GM23338 (cell line): ENCODE measurements around the gene TUBAL3. TPM values are rescaled to one million over a fixed set of nuclear protein-coding genes. Genes with fewer than 3 reads are reported as not detected.

Experiments used
- ATAC-seq: fragments of 200-7000 bp; cut with Tn5 transposase; 3 replicates; pipeline ENCODE4 v1.9.1; 2020
- DNase-seq: peaks from one replicate; pipeline ENCODE4 v3.0.0-alpha.2; 2015; ENCODE audit warnings: low spot score
- H2AFZ ChIP-seq: fragments of 200-600 bp; sonication (generic); 2 replicates; pipeline ENCODE4 v1.8.0; 2016; ENCODE audit warnings: antibody characterized with exemption, mild to moderate bottlenecking, moderate library complexity
- H3F3A ChIP-seq: fragments of 200-600 bp; sonication (generic); replicated peaks from 2 replicates; pipeline ENCODE4 v1.8.0; 2017; ENCODE audit warnings: antibody characterized with exemption, mixed run types, low read depth
- H3K27ac ChIP-seq: fragments of 200-600 bp; sonication (generic); 2 replicates; pipeline ENCODE4 v1.6.1; 2016; ENCODE audit warnings: low read depth
- H3K27me3 ChIP-seq: fragments of 200-600 bp; sonication (generic); 2 replicates; pipeline ENCODE4 v1.8.0; 2016; ENCODE audit warnings: mild to moderate bottlenecking, mixed run types, moderate library complexity; ENCODE audit not compliant: insufficient read depth
- H3K36me3 ChIP-seq: fragments of 200-600 bp; sonication (generic); 2 replicates; pipeline ENCODE4 v1.8.0; 2016; ENCODE audit warnings: mild to moderate bottlenecking; ENCODE audit not compliant: insufficient read depth
- H3K4me1 ChIP-seq: fragments of 200-600 bp; sonication (generic); 2 replicates; pipeline ENCODE4 v1.8.0; 2016; ENCODE audit warnings: mild to moderate bottlenecking, moderate library complexity; ENCODE audit not compliant: insufficient read depth
- H3K4me2 ChIP-seq: fragments of 200-600 bp; sonication (generic); 2 replicates; pipeline ENCODE4 v1.7.1; 2017; ENCODE audit warnings: mixed run types
- H3K4me3 ChIP-seq: fragments of 200-600 bp; sonication (generic); 2 replicates; pipeline ENCODE4 v1.6.1; 2016; ENCODE audit warnings: mixed run types
- H3K79me2 ChIP-seq: fragments of 200-600 bp; sonication (generic); replicated peaks from 2 replicates; pipeline ENCODE4 v1.8.0; 2017; ENCODE audit warnings: mild to moderate bottlenecking; ENCODE audit not compliant: insufficient read depth
- H3K9me2 ChIP-seq: fragments of 200-600 bp; sonication (generic); 2 replicates; pipeline ENCODE4 v1.8.0; 2017; ENCODE audit not compliant: insufficient read depth
- H4K20me1 ChIP-seq: fragments of 200-600 bp; sonication (generic); replicated peaks from 2 replicates; pipeline ENCODE4 v1.8.0; 2017; ENCODE audit warnings: mild to moderate bottlenecking; ENCODE audit not compliant: insufficient read depth
- H3K27ac Mint-ChIP-seq: 2 replicates; pipeline ENCODE4 v1.8.0; 2020; ENCODE audit warnings: inconsistent platforms, mild to moderate bottlenecking, moderate library complexity, mixed read lengths
- H3K27me3 Mint-ChIP-seq: 3 replicates; pipeline ENCODE4 v1.8.0; 2022; ENCODE audit warnings: low read depth, mild to moderate bottlenecking, moderate library complexity, mixed read lengths, inconsistent platforms; ENCODE audit not compliant: insufficient read depth, poor library complexity
- H3K36me3 Mint-ChIP-seq: 3 replicates; pipeline ENCODE4 v1.8.0; 2021; ENCODE audit warnings: low read depth, mild to moderate bottlenecking, inconsistent platforms, moderate library complexity, mixed read lengths
- H3K4me1 Mint-ChIP-seq: 3 replicates; pipeline ENCODE4 v1.8.0; 2020; ENCODE audit warnings: mild to moderate bottlenecking, inconsistent platforms, mixed read lengths
- H3K4me3 Mint-ChIP-seq: 3 replicates; pipeline ENCODE4 v1.8.0; 2021; ENCODE audit warnings: moderate library complexity, mild to moderate bottlenecking, inconsistent platforms, mixed read lengths
- H3K9me3 Mint-ChIP-seq: 3 replicates; pipeline ENCODE4 v1.8.0; 2020; ENCODE audit warnings: moderate library complexity, mild to moderate bottlenecking, inconsistent platforms, mixed read lengths
- CREB1 ChIP-seq: fragments of 250-450 bp; sonication (Bioruptor Pico); IDR thresholded peaks from 2 replicates; pipeline ENCODE4 v1.5.0; 2020; ENCODE audit warnings: low read depth, mild to moderate bottlenecking, moderate library complexity
- ETS1 ChIP-seq: IDR thresholded peaks from 2 replicates; pipeline ENCODE4 v1.6.1; 2016; ENCODE audit warnings: antibody characterized with exemption
- JUNB ChIP-seq: IDR thresholded peaks from one replicate; pipeline ENCODE4 v1.6.1; 2016; ENCODE audit warnings: antibody characterized with exemption; ENCODE audit not compliant: unreplicated experiment
- REST ChIP-seq: IDR thresholded peaks from one replicate; pipeline ENCODE4 v1.6.1; 2018; ENCODE audit warnings: antibody characterized with exemption; ENCODE audit not compliant: unreplicated experiment
- ZNF114 ChIP-seq: fragments of 250-450 bp; sonication (Bioruptor Pico); IDR thresholded peaks from 2 replicates; pipeline ENCODE4 v1.5.0; 2020; ENCODE audit warnings: mild to moderate bottlenecking, moderate library complexity
- polyA plus RNA-seq: library from polyadenylated mRNA; unstranded; fragments of >200 nt; fragmentation: Nextera tagmentation; extraction: Ambion mirVana; gene quantifications from 2 replicates; pipeline ENCODE4 v1.2.1, GENCODE V29; 2016
- total RNA-seq: library from RNA; depleted of rRNA; stranded (reverse); fragments of >200 nt; shearing (Covaris generic); gene quantifications from 2 replicates; pipeline ENCODE4 v1.2.3, GENCODE V29; 2014
- TF ChIP-seq, protein P1 (sequence below): fragments of 250-450 bp; sonication (Bioruptor Pico); IDR thresholded peaks from 2 replicates; pipeline ENCODE4 v1.5.0; 2020; ENCODE audit warnings: mild to moderate bottlenecking, moderate library complexity

The TUBAL3 gene
- total and polyA plus RNA-seq, 2 experiments from 2014 or later, result not detected

DNA sequence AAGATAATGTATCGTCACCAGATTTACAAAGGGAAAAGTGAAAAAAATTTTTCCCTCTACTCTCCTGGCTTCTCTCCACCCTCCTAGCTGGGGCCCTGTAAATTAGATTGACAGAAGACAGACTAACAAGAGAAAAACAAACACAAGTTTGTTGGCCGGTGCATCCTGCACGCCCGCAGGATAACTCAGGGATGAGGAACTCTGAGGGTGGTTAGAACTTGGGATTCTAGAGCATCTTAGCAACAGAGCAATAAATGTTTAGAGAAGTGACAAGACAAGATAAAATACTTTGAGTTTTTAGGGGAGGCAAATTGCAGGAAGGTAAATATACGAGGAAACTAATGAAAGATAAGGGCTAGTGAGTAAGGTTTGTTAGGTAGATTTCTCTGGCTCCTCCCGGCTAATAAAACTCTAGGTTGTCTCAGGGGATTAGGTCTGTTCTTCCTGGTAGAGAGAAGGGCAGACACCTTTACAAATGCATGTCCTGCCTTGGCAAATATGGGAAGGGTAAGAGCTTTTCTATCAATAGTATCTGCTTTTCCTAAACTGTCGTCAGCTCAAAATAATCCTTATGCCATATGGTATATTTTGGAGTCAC, 44.2 kb downstream of the TUBAL3 start (continued):
- TF ChIP-seq, protein P1, sequence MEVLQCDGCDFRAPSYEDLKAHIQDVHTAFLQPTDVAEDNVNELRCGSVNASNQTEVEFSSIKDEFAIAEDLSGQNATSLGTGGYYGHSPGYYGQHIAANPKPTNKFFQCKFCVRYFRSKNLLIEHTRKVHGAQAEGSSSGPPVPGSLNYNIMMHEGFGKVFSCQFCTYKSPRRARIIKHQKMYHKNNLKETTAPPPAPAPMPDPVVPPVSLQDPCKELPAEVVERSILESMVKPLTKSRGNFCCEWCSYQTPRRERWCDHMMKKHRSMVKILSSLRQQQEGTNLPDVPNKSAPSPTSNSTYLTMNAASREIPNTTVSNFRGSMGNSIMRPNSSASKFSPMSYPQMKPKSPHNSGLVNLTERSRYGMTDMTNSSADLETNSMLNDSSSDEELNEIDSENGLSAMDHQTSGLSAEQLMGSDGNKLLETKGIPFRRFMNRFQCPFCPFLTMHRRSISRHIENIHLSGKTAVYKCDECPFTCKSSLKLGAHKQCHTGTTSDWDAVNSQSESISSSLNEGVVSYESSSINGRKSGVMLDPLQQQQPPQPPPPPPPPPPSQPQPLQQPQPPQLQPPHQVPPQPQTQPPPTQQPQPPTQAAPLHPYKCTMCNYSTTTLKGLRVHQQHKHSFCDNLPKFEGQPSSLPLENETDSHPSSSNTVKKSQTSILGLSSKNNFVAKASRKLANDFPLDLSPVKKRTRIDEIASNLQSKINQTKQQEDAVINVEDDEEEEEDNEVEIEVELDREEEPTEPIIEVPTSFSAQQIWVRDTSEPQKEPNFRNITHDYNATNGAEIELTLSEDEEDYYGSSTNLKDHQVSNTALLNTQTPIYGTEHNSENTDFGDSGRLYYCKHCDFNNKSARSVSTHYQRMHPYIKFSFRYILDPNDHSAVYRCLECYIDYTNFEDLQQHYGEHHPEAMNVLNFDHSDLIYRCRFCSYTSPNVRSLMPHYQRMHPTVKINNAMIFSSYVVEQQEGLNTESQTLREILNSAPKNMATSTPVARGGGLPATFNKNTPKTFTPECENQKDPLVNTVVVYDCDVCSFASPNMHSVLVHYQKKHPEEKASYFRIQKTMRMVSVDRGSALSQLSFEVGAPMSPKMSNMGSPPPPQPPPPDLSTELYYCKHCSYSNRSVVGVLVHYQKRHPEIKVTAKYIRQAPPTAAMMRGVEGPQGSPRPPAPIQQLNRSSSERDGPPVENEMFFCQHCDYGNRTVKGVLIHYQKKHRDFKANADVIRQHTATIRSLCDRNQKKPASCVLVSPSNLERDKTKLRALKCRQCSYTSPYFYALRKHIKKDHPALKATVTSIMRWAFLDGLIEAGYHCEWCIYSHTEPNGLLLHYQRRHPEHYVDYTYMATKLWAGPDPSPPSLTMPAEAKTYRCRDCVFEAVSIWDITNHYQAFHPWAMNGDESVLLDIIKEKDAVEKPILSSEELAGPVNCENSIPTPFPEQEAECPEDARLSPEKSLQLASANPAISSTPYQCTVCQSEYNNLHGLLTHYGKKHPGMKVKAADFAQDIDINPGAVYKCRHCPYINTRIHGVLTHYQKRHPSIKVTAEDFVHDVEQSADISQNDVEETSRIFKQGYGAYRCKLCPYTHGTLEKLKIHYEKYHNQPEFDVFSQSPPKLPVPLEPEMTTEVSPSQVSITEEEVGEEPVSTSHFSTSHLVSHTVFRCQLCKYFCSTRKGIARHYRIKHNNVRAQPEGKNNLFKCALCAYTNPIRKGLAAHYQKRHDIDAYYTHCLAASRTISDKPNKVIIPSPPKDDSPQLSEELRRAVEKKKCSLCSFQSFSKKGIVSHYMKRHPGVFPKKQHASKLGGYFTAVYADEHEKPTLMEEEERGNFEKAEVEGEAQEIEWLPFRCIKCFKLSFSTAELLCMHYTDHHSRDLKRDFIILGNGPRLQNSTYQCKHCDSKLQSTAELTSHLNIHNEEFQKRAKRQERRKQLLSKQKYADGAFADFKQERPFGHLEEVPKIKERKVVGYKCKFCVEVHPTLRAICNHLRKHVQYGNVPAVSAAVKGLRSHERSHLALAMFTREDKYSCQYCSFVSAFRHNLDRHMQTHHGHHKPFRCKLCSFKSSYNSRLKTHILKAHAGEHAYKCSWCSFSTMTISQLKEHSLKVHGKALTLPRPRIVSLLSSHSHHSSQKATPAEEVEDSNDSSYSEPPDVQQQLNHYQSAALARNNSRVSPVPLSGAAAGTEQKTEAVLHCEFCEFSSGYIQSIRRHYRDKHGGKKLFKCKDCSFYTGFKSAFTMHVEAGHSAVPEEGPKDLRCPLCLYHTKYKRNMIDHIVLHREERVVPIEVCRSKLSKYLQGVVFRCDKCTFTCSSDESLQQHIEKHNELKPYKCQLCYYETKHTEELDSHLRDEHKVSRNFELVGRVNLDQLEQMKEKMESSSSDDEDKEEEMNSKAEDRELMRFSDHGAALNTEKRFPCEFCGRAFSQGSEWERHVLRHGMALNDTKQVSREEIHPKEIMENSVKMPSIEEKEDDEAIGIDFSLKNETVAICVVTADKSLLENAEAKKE (CRISPR knock-in tag), result no peak
- TF ChIP-seq JUNB (no peak), ZNF114 (CRISPR knock-in tag) (no peak)

DNA sequence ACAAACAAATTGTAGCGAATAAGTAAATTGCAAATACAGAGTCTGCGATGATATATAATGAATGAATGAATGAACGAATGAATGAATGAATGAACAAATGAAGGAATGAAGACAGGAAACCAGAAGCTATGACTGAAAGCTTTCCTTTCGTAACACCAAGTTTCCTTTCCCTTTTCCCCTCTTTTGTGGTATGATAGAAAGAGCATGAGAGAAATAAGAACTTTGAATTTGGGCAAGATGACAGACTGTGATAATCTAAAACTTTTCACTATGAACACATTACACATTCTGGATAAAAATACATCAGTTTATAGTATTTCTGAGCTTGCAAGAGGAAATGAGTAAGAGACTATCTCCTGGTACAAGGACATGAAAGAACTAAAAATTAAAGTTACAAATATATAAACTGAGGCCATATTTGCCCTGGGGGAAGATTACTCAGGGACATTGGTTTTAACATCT, 48.3 kb downstream of the TUBAL3 start:
- Histone ChIP-seq H3F3A (no peaks in the 10 kb centered on the region), H3K4me3 (no peak overlapping the region), H3K9me2 (0 out of 2 replicates have a peak, but pooled peaks cover 2% of the 10 kb centered on the region), H3K4me1 (no peaks in the 10 kb centered on the region), H3K36me3 (no peaks in the 10 kb centered on the region), H2AFZ (no peak overlapping the region), H3K27ac (no peak overlapping the region), H3K27me3 (no peaks in the 10 kb centered on the region), H3K4me2 (no peak overlapping the region), H3K79me2 (no peaks in the 10 kb centered on the region), H4K20me1 (no peaks in the 10 kb centered on the region)
- ATAC-seq (no peak), DNase-seq (no peak)
- Mint-ChIP-seq H3K9me3 (no peaks in the 10 kb centered on the region), H3K4me1 (peaks cover 12% of the 10 kb centered on the region; the same call in 2 of the 3 replicates), H3K27me3 (no peaks in the 10 kb centered on the region), H3K36me3 (no peaks in the 10 kb centered on the region), H3K27ac (no peak overlapping the region), H3K4me3 (no peak overlapping the region)
- TF ChIP-seq ETS1 (no peak), REST (no peak), CREB1 (no peak)
